ENCODE data around the gene DCAF5. TPM values are rescaled to one million over a fixed set of nuclear protein-coding genes. Genes with fewer than 3 reads are reported as not detected.
A peak's percentile ranks its signal among the peaks of the same experiment; 100 is the strongest.

DCAF5 gene
- total and polyA plus RNA-seq, 12 donors = 14.1 to 63.1 (median 57.4) TPM

DNA sequence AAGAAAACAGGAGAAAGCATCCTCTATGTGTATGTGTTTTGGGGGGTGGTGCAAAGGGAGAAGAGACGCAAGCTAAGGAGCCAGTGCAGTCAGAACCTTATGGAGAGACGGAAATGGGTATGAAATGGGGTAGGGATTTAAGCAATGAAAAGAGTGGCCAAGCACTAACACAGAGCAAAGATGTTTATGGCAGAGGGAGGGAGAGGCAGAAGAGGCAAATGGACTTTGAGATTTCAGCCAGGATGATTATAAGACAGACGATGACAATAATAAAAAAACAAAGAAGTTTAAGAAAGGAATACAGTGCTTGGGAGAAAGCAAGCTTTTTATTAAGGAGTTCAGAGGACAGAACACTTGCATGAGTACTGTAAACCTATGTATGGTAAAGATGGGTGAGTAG lies 44.6 kb downstream of the DCAF5 start:
- no peak for ATAC-seq
- TF ChIP-seq CTCF (IDR thresholded peaks at IDR 0.05) = no peak
- Histone ChIP-seq H3K4me3 (no peak overlapping the region), H3K4me1 (peaks cover 0 to 13% (median 0%) of the 10 kb centered on the region in 9 donors), H3K27me3 (no peaks in the 10 kb centered on the region), H3K27ac (no peak overlapping the region), H3K9me3 (no peaks in the 10 kb centered on the region), H3K36me3 (peaks cover 0 to 96% (median 4%) of the 10 kb centered on the region in 9 donors)
- no peak for DNase-seq
- 92% methylated on average over 3 of the region's 3 CpGs for WGBS, 2 donors
- intact Hi-C loops (cut with DNase I) = loop anchor here (5.0 to 10.0 kb wide), 4 partner anchors 196 to 246 kb away; no protein-coding TSS in a partner anchor

- intact Hi-C loops (cut with DNase I) = loop anchor here (1.0 to 10.0 kb wide), 6 partner anchors 195 to 245 kb away; no protein-coding TSS in a partner anchor
- 25 to 37% methylated on average over 3 of the region's 3 CpGs for WGBS, 2 donors
Measured at GRCh38 chr14:69107407-69108003, 45.4 kb downstream of the DCAF5 start.

GRCh38 chr14:69106451-69106850 lies 46.5 kb downstream of the DCAF5 start:
- no peaks in the 10 kb centered on the region for H3K27me3 ChIP-seq
- peaks cover 0 to 95% (median 10%) of the 10 kb centered on the region in 9 donors for H3K36me3 ChIP-seq

More at GRCh38 chr14:69107407-69108003, 45.4 kb downstream of the DCAF5 start:
- Histone ChIP-seq H3K27ac (no peak overlapping the region), H3K27me3 (no peaks in the 10 kb centered on the region), H3K9me3 (no peaks in the 10 kb centered on the region), H3K36me3 (peaks cover 0 to 96% (median 10%) of the 10 kb centered on the region in 9 donors), H3K4me1 (peaks cover 0 to 6% (median 0%) of the 10 kb centered on the region in 9 donors), H3K4me3 (no peak overlapping the region)
- TF ChIP-seq CTCF (IDR thresholded peaks at IDR 0.05) = peak; percentile 34 to 79 (median 69)
- DNase-seq = peak in 1 of 2 donors; percentile 61
- peak; percentile 34 to 82 (median 66) for ATAC-seq

DNA sequence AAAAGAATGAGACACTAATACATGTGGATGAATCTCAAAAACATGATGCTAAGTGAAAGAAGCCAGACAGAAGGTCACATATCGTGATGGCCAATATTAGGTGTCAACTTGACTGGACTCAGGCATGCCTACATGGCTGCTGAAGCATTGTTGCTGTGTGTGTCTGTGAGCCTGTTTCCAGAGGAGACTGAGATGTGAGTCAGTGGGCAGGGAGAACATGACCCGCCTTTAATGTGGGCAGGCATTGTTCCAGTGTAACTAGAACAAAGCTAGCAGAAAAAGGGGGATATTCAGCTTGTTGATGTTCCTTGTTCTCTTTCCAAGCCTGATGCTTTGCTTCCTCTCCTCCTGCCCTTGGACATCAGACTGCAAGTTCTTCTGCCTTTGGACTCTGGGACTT lies 47.6 kb downstream of the DCAF5 start:
- WGBS, 2 donors = 93 to 96% methylated on average over 2 of the region's 2 CpGs
- no peaks in the 10 kb centered on the region for H3K9me3 ChIP-seq
- no peak overlapping the region for H3K27ac ChIP-seq
- TF ChIP-seq CTCF (IDR thresholded peaks at IDR 0.05) = no peak
- no peak for DNase-seq
- intact Hi-C loops (cut with DNase I) = loop anchor here (5.0 to 10.0 kb wide), 4 partner anchors 193 to 243 kb away; no protein-coding TSS in a partner anchor
- H3K4me1 ChIP-seq = peaks cover 0 to 10% (median 0%) of the 10 kb centered on the region in 9 donors
- H3K27me3 ChIP-seq = no peaks in the 10 kb centered on the region
- H3K4me3 ChIP-seq = no peak overlapping the region
- no peak for ATAC-seq
- H3K36me3 ChIP-seq = peaks cover 0 to 84% (median 10%) of the 10 kb centered on the region in 9 donors

More at GRCh38 chr14:69106451-69106850, 46.5 kb downstream of the DCAF5 start:
- DNase-seq = no peak
- Histone ChIP-seq H3K4me3 (no peak overlapping the region), H3K27ac (no peak overlapping the region), H3K4me1 (peaks cover 0 to 5% (median 0%) of the 10 kb centered on the region in 9 donors), H3K9me3 (no peaks in the 10 kb centered on the region)
- no peak for ATAC-seq
- 95 to 97% methylated on average over 5 of the region's 5 CpGs for WGBS, 2 donors
- intact Hi-C loops (cut with DNase I) = loop anchor here (2.0 to 10.0 kb wide), 5 partner anchors 194 to 244 kb away; no protein-coding TSS in a partner anchor
- TF ChIP-seq CTCF (IDR thresholded peaks at IDR 0.05) = no peak
